Breast epithelium (tissue), 3 donors: Measurements from ENCODE around the gene FBL.
"Not testable (repeated sequence)": the region's sequence is repeated elsewhere in the genome, so short reads cannot be mapped to it uniquely, and the experiment has no call there.

Experiments
- POLR2A ChIP-seq: fragments of 450-650 bp; IDR thresholded peaks from one replicate; pipeline ENCODE4 v1.6.1; 2016; ENCODE audit warnings: antibody characterized with exemption, mild to moderate bottlenecking, moderate library complexity
- TF ChIP-seq, protein P1 (sequence below), 3 donors: fragments of 450-650 bp; IDR thresholded peaks; one replicate each; pipeline ENCODE4 v1.5.1; 2016 to 2017; ENCODE audit warnings: antibody characterized with exemption in 3 of 3, mild to moderate bottlenecking in 3 of 3, moderate library complexity in 3 of 3

DNA sequence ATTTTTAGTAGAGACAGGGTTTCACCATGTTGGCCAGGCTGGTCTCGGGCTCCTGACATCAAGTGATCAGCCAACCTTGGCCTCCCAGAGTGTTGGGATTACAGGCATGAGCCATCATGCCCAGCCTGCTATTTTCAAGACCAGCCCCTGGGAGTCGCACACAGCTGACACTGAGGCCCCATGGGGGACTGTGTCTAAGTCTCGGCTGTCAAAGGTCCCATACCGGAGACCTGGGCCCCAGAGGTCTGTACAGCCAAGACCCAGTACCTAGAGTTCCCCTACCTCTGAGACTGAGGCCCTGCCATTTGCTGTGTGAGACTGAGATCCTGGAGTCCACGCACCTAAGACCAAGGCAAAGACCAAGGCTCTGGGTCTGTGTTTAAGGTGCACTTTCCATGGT is 34.1 kb upstream of the FBL start:
- TF ChIP-seq, protein P1, sequence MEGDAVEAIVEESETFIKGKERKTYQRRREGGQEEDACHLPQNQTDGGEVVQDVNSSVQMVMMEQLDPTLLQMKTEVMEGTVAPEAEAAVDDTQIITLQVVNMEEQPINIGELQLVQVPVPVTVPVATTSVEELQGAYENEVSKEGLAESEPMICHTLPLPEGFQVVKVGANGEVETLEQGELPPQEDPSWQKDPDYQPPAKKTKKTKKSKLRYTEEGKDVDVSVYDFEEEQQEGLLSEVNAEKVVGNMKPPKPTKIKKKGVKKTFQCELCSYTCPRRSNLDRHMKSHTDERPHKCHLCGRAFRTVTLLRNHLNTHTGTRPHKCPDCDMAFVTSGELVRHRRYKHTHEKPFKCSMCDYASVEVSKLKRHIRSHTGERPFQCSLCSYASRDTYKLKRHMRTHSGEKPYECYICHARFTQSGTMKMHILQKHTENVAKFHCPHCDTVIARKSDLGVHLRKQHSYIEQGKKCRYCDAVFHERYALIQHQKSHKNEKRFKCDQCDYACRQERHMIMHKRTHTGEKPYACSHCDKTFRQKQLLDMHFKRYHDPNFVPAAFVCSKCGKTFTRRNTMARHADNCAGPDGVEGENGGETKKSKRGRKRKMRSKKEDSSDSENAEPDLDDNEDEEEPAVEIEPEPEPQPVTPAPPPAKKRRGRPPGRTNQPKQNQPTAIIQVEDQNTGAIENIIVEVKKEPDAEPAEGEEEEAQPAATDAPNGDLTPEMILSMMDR (IDR thresholded peaks at IDR 0.05): not testable (repeated sequence)
- not testable (repeated sequence) for TF ChIP-seq POLR2A
